Fibroblast of skin of back (primary cell): ENCODE results near the gene CLIP1. TPM values are rescaled to one million over a fixed set of nuclear protein-coding genes. Genes with fewer than 3 reads are reported as not detected.
"Not testable (repeated sequence)": the region's sequence is repeated elsewhere in the genome, so short reads cannot be mapped to it uniquely, and the experiment has no call there.

Source experiments
- DNase-seq: peaks from one replicate; pipeline ENCODE4 v3.0.0-alpha.2; 2013
- polyA plus RNA-seq, 2 experiments: library from polyadenylated mRNA; unstranded; fragments of 120-200 nt; gene quantifications; one replicate each; pipeline ENCODE4 v1.2.1, GENCODE V29; 2013; ENCODE audit not compliant: insufficient read length in 2 of 2

CLIP1 gene
- 55.5 TPM for polyA plus RNA-seq (2013, experiment 1 of 2; ENCODE audit: insufficient read length)
- polyA plus RNA-seq (2013, experiment 2 of 2; ENCODE audit: insufficient read length), result 54.5 TPM

GRCh38 chr12:122421821-122422729, at the start of gene CLIP1:
Gene CLIP1 (minus strand): TSS chr12:122422669. CDS start chr12:122380452, 42,217 bp downstream.
- DNase-seq, result peak; percentile 81

DNA sequence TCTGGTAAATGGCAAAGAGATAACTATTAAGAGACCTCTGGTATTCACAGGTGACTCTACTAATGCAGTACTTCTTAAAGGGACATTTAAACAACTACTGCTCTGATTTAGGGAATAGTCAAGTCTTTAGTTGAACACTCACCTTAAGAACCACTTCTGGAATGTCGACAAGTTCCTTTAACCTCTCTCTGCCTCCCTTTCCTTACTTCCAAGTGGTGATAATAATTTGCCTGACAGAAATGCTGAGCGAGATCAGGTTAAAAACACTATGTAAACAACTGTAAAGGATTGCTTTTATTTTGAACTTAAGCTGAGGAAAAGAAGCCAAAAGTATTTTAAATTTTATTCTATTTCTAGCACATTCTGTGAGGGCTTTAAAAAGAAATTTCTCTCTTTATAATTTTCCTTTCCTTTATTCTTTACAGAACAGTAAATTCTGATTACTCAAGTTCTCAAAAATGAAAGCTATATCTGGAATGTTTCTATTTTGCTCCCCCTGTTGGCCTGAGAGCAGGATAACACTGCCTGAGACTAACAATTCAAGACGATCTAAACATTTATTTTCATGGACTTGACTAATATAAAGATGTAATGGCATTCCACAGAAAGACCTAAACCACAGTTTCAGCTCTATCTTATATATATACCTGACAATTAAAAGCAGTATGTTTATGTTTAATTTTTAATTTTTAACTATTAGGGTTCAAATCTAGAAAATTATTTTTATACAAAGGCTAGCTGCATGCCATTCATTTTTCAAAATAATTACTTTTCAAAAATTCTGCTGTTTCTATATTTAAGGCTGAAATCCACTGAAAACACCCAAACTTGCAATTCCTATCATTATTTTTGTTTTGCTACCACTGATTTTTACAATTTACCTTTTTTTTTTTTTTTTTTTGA, 49.1 kb upstream of the CLIP1 start:
- peak; percentile 79 for DNase-seq

DNA sequence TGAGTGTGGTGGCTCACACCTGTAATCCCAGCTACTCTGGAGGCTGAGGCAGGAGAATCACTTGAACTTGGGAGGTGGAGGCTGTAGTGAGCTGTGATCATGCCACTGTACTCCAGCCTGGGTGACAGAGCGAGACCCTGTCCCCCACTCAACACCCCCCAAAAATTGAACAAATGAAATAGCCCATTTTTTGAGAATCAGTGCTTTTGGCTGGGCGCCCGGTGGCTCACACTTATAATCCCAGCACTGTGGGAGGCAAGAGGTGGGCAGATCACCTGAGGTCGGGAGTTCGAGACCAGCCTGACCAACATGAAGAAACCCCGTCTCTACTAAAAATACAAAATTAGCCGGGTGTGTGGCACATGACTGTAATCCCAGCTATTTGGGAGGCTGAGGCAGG, 48.1 kb upstream of the CLIP1 start:
- not testable (repeated sequence) for DNase-seq

GRCh38 chr12:122469856-122470255, 47.4 kb upstream of the CLIP1 start:
- DNase-seq, result not testable (repeated sequence)

DNA sequence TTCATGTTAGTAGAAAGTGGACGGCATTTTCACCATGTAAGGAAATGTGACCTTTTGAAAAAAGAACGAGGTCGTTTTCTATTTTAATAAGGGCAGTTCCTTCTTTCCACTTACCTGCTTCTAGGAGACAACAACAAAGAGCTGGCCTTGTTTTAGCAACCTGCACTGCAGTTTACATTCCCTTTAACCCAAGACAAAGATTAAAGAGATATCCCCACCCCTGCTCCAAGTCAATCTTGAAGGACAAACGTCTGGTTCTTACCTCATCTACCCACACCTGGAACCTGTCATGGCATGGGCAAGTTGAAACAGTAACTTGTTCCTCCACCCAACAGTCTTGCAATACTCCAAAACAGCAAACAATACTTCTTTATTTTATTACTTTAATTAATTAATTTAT, 45.5 kb upstream of the CLIP1 start:
- no peak for DNase-seq

DNA sequence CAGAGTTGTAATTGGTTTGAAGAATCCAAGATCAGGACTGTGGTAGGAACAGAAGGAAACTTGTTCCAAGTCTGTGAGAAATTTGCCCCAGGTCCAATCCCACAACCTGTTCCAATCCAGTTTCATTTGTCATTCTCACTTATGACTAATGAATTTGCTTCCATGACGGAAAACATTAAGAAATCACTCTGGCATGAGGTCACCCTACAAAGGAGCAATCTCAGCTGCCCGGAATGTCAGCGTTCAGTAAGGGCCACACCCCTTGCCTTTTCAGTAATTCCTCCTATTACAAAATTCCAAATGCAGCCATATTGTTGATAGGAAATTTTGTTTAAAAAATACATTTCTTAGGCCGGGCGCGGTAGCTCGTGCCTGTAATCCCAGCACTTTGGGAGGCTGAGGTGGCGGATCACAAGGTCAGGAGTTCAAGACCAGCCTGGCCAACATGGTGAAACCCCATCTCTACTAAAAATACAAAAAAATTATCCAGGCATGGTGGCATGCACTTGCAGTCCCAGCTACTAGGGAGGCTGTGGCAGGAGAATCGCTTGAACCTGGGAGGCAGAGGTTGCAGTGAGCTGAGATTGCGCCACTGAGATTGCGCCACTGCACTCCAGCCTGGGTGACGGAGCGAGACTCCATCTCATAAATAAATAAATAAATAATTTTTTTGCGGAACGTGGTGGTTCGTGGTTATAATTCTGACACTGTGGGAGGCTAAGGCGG, 42.0 kb upstream of the CLIP1 start:
- peak; percentile 92 for DNase-seq

GRCh38 chr12:122460641-122461040, 38.2 kb upstream of the CLIP1 start:
- DNase-seq, result no peak

DNA sequence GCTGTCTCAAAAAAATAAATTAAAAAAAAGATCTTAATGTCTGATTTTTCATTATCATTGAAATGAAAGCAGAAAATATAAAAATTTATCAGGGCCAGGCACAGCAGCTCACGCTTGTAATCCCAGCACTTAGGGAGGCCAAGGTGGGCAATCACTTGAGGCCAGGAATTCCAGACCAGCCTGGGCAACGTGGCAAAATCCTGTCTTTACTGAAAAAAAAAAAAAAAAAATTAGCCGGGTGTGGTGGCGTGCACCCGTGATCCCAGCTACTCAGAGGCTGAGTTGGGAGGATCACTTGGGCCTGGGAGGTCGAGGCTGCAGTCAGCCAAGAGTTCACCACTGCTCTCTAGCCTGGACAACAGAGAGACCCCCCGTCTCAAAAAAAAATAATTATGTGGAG, 37.6 kb upstream of the CLIP1 start:
- DNase-seq, result no peak

DNA sequence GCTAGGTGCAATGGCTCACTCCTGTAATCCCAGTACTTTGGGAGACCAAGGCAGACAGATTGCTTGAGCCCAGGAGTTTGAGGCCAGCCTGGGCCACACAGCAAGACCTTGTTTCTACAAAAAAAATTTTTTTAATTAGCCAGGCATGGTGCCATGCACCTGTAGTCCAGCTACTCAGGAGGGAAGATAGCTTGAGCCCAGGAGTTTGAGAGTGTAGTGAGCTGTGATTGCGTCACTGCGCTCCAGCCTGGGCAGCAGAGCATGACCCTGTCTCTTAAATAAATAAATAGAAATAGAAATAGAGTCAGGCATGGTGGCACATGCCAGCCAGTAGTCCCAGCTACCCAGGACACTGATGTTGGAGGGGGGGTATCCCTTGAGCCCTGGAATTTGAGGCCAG, 36.7 kb upstream of the CLIP1 start:
- DNase-seq, result no peak

GRCh38 chr12:122458105-122459035, 35.9 kb upstream of the CLIP1 start:
- no peak for DNase-seq

DNA sequence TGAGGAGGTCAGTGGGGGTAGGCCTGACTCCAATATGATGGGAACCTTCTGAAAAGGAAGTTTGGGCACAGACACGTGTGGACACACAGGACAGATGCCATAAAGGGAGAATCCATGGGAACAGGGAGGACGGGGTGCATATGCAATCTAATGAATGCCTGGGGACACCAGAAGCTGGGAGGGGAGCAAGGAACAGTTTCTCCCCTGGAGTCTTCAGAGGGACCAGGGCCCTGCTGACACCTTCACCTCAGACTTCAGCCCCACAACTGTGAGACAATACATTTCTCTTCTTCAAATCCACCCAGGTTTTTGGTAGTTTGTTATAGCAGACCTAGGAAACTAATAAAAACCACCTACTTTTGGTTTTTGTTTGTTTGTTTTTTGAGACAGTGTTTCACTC, 35.2 kb upstream of the CLIP1 start:
- no peak for DNase-seq

DNA sequence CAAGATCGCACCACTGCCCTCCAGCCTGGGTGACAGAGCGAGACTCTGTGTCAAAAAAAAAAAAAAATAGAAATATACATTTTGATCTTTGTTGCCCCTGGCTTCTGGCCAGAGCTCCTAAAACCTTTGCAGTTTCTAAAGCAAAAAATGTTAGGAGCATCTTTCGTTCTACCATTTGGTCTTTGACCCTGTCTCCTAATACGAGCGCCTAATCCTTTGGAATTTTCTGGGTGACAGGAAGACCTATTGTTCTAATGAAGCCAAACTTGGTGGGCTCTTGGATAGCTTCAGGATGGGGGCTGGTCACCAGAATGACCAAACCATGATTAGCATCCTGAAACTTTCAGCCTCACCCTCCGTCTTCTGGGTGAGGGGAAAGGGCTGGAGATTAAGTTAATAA, 32.3 kb upstream of the CLIP1 start:
- no peak for DNase-seq

DNA sequence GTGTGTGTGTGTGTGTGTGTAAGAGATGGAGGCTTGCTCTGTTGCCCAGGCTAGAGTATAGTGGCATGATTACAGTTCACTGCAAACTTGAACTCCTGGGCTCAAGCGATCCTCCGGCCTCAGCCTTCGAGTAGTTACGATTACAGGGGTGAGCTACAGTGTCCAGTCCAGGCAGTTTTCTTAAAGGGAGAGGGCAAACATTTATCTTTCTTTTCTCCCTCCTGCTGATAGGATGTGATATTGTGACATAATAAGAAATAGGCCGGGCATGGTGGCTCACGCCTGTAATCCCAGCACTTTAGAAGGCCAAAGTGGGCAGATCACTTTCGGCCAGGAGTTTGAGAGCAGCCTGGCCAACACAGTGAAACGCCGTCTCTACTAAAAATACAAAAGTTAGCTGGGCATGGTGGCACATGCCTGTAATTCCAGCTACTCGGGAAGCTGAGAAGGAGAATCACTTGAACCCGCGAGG, 31.8 kb upstream of the CLIP1 start:
- DNase-seq, result no peak

- no peak for DNase-seq
Observed at GRCh38 chr12:122452701-122453285, 30.3 kb upstream of the CLIP1 start.

- DNase-seq, result peak; percentile 91
Observed at GRCh38 chr12:122449317-122449716, 26.8 kb upstream of the CLIP1 start.

GRCh38 chr12:122447825-122448224, 25.4 kb upstream of the CLIP1 start:
- DNase-seq, result not testable (repeated sequence)

- not testable (repeated sequence) for DNase-seq
Observed at GRCh38 chr12:122446390-122446789, 23.9 kb upstream of the CLIP1 start.

GRCh38 chr12:122444071-122444470, 21.6 kb upstream of the CLIP1 start:
- DNase-seq, result not testable (repeated sequence)

DNA sequence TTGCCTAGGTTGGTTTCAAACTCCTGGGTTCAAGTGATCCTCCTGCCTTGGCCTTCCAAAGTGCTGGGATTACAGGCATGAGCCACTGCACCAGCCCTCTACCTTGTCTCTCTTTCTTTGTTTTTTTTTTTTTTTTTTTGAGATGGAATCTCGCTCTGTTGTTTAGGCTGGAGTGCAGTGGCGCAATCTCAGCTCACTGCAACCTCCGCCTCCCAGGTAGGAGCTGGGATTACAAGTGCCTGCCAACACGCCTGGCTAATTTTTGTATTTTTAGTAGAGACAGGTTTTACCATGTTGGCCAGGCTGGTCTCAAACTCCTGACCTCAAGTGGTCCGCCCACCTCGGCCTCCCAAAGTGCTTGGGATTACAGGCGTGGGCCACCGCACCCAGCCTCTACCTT, 16.4 kb upstream of the CLIP1 start:
- DNase-seq, result not testable (repeated sequence)

- DNase-seq, result peak; percentile 64
Observed at GRCh38 chr12:122437656-122438121, 15.2 kb upstream of the CLIP1 start.

GRCh38 chr12:122435186-122435585, 12.7 kb upstream of the CLIP1 start:
- DNase-seq, result no peak
